Epithelial cell of prostate (primary cell): Measurements from ENCODE around the gene GOLGA8K.
"Not testable (repeated sequence)": the region's sequence is repeated elsewhere in the genome, so short reads cannot be mapped to it uniquely, and the experiment has no call there.

ENCODE experiments used
- DNase-seq: peaks from one replicate; pipeline ENCODE4 v3.0.0-alpha.2; 2011; ENCODE audit warnings: low read depth, low spot score
- H3K27ac ChIP-seq: fragments of 450-650 bp; 2 replicates; pipeline ENCODE4 v1.5.1; 2017; ENCODE audit warnings: mild to moderate bottlenecking

Gene GOLGA8K

DNA sequence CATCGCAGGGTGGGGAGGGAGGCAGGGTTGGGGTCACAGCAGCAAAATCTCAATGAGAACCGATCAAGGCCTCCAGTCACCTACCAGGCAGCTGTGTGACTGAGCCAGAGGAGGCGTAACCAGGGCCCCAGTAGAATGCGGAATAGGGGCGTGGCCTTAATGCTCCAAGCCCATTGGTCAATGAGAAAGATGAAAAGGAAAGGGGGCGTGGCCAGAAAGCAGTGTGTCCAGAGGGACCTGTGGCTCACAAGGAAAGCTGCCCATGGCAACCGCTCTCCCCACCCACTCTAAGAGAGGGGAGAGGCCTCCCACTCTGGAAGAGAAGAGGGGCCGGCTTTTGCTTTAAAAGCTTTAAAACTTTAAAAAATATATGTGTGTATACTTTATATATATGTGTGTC lies at the start of gene GOLGA8K:
Gene GOLGA8K, minus strand, starts transcription at position 101 of the 400 bp plus-strand sequence. Its CDS starts 98 bp downstream, at position 3.
- H3K27ac ChIP-seq, DNase-seq: not testable (repeated sequence)

GRCh38 chr15:32440445-32440977 lies 37.4 kb upstream of the GOLGA8K start:
- not testable (repeated sequence) for DNase-seq, H3K27ac ChIP-seq

DNA sequence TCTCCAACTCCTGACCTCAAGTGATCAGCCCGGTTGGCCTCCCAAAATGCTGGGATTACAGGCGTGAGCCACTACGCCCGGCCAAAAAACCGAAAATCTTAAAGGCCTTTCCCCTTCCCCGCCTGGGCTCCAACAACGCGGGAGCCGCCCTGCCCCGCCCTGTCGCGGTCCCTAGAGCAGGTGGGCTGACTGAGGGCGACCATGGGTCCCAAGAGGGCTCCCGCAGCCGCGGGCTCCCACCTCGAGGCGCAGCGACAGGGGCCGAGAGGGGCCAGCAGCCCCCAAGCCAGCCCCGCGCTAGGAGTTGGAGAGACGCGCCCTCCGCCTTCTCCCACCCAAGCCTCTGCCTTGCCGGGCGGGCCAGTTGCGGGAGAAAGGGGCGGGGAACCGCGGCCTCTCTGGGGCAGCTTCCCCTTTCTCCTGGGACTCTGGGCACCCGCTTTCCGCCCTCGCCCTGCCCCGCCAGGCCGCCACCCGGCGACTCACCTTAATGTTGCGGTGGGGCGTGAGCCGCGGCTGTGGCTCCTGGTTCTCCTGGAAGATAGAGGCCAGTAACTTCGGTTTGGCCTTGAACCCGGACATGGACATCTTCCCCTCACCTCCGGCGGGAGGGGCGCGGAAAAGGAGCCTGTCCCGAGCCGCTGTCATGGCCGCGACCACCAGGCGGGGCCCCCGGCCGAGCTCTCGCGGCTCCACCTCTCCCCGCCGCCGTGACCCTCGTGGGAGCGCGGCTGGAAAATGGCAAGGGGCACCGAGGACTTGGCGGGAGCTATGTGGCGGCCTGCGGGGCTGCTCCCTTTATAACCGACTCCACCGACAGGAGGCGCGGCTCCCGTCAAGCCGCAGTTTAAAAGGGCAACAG lies 31.2 kb upstream of the GOLGA8K start:
- not testable (repeated sequence) for H3K27ac ChIP-seq, DNase-seq

- H3K27ac ChIP-seq, DNase-seq: not testable (repeated sequence)
Measured at GRCh38 chr15:32427635-32428034, 24.5 kb upstream of the GOLGA8K start.

DNA sequence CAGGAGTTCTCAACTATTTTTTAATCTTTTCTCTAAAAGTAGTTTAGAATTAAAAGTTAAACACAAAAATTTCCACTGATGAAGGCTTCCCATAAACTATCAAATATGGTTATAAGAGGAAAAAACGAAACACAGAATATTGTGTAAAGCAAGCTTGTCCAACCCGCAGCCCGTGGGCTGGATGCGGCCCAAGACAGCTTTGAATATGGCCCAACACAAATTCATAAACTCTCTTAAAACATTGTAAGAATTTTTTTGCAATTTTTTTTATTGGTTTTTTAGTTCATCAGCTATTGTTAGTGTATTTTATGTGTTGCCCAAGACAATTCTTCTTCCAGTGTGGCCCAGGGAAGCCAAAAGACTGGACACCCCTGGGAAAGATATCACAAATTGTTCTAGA lies 23.4 kb upstream of the GOLGA8K start:
- DNase-seq, H3K27ac ChIP-seq: not testable (repeated sequence)

- not testable (repeated sequence) for H3K27ac ChIP-seq, DNase-seq
Measured at GRCh38 chr15:32407903-32408302, 4.8 kb upstream of the GOLGA8K start.

- not testable (repeated sequence) for DNase-seq, H3K27ac ChIP-seq
Measured at GRCh38 chr15:32396522-32396921, 6.6 kb downstream of the GOLGA8K start.

DNA sequence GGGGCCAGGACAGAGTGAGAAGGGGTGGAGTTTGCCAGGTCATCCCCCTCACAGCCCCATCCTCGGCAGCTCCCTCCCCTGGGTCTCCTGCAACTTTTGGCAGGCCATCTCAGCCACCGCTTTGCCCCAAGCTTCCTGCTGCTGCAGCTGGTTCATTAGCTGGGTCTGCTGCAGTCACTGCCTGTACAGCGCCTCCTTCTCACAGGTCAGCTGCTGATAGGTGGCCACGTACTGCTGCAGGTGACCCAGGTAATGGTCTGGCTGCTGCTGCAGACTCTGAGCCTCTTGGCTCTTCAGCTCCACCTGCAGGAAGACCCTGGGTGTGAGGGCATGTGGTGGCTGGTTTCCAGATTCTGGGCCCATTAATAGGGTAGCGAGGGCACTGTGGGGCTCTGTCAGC lies 8.3 kb downstream of the GOLGA8K start:
- not testable (repeated sequence) for H3K27ac ChIP-seq, DNase-seq

DNA sequence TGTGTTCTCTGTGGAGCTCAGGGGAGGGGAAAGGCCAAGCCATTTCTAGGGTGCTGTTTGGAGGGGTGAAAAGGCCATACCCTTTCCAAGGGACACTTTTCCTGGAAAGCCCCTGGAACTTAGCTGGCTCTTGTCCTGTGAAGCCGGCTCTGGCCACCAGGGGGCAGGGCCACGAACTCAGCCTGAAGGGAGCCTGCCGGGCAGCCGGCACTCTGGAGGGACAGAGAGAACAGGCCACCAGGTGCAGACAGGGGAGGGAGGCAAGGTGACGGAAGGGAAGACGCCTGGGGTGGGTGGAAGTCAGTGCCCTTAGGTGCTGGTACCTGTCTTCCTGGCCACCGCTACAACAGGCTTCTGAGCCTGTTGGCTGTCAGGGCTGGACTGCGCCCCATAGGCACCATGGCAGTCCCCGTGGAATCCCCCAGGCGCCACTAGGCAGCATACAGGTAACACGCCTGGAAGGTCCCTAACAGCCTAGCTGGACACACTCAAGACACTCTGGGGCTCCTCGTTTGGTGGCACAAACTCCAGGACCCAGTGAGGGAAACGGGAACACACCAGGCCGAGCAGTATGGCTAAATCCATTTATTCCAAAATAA lies 14.9 kb downstream of the GOLGA8K start:
- not testable (repeated sequence) for H3K27ac ChIP-seq, DNase-seq

DNA sequence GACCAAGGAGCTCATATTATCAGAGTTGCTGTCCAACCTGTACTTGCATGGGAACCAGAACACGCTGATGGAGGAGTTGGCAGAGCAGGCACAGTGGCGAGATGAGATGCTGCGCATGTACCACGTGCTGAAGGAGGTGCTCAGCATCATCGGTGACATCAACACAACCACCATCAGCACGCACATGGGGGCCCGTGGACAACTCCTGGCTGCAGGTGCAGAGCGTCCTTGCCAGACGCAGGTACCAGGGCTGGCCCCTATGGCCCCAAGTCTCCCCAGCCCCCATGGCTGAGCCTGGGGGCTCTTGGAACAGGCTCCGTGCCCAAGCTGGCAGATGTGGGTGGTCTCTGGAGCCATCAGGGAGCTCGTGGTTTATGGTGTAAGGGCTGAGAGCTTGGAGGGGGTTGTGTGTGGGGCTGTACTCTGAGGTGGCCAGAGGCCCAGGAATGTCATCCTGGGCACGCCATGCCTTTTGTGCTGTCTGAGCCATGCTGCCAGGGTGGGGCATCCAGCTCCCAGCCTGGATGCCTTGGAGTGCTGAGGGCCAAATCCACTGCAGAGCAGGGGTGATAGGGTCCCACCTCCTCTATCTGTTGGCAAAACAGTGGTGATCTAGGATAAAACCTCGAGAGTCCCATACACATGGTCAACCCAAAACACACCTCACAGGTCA lies 17.1 kb downstream of the GOLGA8K start:
- not testable (repeated sequence) for DNase-seq, H3K27ac ChIP-seq

- not testable (repeated sequence) for H3K27ac ChIP-seq, DNase-seq
Measured at GRCh38 chr15:32374185-32374584, 28.9 kb downstream of the GOLGA8K start.

GRCh38 chr15:32373707-32374106 lies 29.4 kb downstream of the GOLGA8K start:
- DNase-seq, H3K27ac ChIP-seq: not testable (repeated sequence)

DNA sequence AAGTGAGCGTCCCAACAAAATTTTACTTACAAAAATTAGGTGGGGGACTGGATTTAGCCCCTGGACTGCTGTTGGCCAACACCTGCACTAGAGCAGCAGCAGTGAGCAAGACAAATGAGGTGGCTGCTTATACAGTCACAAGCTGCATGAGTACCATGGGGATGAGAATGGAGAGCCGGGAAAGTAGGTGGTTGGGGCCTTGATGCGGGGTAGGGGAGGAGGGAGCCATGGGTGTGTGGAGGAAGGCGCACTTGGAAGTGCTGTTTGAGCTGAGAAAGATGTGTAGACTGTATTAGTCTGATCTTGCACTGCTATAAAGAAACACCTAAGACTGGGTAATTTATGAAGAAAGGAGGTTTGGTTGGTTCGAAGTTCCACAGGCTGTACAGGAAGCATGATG lies 31.0 kb downstream of the GOLGA8K start:
- H3K27ac ChIP-seq, DNase-seq: not testable (repeated sequence)

DNA sequence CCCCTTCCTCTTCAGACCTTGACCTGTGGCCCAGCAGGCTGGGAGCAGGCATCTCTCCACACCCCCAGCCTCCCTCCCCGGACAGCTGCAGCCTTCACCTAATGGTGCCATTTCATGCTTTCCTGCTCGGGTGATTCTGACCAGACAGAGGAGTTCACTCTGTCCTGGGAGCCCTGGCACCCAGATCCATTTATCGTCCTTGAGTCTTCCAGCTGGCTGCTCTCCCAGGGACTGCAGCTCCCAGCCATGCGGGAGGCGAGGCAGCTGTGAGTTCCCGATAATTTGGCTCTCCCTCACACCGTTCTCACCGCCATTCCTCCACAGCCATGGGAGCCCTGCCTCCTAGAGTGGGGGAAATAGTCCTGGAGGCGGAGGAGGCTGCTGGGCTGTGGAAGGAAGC lies 32.6 kb downstream of the GOLGA8K start:
- not testable (repeated sequence) for DNase-seq, H3K27ac ChIP-seq

DNA sequence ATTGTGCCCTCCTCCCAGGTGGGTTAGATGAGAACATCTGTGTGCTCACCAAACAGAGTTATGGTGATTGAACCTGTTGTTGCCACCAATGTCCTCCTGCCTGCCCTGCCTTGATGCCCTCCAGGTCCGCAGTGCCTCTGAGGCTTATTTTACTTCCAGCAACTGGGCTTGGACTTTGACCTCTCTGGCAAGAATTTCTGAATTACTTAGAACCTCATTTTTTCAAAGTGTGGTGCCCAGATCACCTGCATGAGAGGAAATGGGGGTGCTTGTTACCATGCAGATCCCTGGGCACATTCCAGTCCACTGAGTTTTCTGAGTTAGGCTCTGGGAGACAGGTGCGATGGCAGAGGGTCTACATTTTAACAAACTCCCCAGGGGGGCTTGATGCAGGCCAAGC lies 33.0 kb downstream of the GOLGA8K start:
- not testable (repeated sequence) for H3K27ac ChIP-seq, DNase-seq

DNA sequence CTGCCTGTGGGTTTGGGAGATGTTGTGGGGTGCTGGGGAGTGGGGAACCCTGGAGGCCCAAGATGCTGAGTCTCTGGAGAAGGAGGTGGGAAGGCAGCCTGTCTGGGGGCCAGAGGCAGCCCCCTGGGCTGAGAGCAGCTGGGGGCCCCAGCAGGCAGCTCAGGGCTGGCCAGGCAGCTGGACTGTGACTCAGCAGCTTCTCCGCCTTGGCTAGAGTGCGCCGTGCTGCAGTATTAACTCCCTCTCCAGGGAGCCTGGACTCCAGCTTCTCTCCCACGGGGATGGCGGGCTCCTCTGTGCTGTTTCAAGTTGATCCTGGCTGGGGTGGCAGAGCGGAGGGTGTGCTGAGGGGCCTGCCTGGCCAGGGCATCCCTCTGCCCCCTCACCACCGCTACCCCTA lies 36.6 kb downstream of the GOLGA8K start:
- DNase-seq = not testable (repeated sequence)

GRCh38 chr15:32365955-32366354 lies 37.1 kb downstream of the GOLGA8K start:
- not testable (repeated sequence) for DNase-seq, H3K27ac ChIP-seq

More for the DNA sequence above, 36.6 kb downstream of the GOLGA8K start:
- H3K27ac ChIP-seq = not testable (repeated sequence)

GRCh38 chr15:32364944-32365343 lies 38.1 kb downstream of the GOLGA8K start:
- not testable (repeated sequence) for DNase-seq, H3K27ac ChIP-seq

DNA sequence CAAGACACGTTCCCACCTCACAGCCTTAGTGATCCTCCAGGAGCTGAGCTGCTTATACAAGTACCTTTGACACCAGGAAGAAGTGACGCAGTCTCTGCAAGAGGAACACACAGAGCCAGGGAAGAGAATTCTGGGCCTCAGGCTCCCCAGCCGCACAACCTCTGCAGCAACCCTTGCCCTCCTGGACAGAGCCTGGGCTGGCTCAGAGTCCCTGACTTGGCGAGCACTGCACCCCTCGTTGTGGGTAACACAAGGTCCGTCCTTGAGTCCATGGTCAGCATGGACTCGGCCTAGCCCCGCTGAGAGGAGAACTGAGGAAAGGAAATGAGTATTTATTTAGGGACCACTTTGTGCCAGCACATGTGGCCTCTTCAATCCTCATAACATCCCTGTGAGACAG lies 39.6 kb downstream of the GOLGA8K start:
- H3K27ac ChIP-seq, DNase-seq: not testable (repeated sequence)

DNA sequence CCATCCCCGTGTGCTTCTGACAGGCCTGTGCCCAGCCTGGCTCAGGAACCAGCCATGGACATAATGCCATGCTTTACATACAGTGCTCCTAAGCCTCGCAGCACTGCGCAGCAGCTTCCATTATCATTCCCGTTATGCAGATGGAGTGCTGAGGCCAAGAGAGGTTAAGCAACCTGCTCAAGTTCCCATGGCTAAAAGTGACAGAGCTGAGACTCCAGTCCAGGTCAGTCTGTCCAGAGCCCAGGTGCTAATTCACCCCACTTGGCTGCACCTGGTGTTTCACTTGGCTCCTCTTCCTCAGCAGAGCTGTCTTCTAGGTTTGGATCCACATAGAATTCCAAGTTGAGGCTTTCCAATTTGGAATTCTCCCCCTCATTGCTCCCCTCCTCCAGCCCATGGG lies 41.4 kb downstream of the GOLGA8K start:
- not testable (repeated sequence) for DNase-seq, H3K27ac ChIP-seq
